HG02884 (cell line): ENCODE data around the gene CR1L.
A peak's percentile ranks its signal among the peaks of the same experiment; 100 is the strongest.
"Not testable (repeated sequence)": the region's sequence is repeated elsewhere in the genome, so short reads cannot be mapped to it uniquely, and the experiment has no call there.

Source experiments
- ATAC-seq: cut with Tn5 transposase; IDR thresholded peaks from one replicate; pipeline ENCODE4 v1.9.1; 2021; ENCODE audit warnings: mild to moderate bottlenecking, moderate library complexity; ENCODE audit not compliant: unreplicated experiment

CR1L gene

DNA sequence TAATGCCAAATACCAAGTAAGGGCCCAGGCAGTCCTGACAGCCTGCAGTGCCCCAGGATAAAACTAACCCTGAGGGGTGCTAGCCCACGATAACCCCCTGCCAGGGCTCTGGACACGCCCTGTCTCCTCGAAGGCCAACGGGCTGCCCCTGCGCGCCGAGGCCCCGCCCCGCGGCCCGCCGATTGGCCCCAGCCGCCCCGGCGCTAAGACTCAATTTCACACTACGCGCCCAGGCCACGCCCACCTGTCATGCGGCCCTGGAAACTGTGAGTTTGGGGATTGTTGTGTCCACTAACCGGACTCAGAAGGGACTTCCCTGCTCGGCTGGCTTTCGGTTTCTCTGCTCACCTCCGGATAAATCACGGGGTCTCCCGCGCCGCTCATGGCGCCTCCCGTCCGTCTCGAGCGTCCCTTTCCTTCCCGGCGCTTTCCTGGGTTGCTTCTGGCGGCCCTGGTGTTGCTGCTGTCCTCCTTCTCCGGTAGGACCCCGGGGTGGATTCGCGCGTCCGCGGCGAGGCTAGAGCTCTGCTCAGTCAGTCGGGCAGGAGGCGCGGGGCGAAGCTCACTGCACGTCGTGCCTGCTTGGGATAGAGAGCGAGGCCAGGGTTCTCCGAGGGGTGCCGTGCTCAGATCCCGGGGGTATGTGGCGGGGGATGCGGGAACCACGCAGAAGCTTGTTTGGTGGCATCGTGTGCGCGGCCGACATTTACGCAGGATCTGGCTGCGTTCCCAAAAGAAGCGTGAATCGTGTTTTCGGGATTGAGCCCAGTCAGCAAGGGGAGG lies at the start of gene CR1L:
Gene CR1L (plus strand): TSS at position 282 of the 783 bp plus-strand sequence. CDS start 101 bp downstream, at position 383.
- ATAC-seq: peak; percentile 92

DNA sequence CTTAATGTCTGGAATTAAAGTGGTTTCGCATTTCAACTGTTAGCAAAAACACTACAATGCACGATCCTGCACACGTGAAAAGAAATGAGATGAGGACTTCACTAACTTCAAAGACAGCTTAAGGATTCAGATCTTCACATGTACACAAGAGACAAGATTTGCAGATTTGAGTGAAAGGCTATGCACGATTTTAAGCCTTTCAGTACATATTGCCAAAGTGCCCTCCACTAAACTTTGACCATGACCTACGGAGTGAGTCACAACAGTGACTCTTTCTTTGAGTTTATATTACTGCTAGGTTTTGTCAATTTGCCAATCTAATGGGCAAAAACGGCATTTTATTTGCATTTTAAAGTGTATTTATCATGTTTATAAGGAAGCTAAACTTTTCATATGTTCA lies 41.2 kb upstream of the CR1L start:
- ATAC-seq: no peak

DNA sequence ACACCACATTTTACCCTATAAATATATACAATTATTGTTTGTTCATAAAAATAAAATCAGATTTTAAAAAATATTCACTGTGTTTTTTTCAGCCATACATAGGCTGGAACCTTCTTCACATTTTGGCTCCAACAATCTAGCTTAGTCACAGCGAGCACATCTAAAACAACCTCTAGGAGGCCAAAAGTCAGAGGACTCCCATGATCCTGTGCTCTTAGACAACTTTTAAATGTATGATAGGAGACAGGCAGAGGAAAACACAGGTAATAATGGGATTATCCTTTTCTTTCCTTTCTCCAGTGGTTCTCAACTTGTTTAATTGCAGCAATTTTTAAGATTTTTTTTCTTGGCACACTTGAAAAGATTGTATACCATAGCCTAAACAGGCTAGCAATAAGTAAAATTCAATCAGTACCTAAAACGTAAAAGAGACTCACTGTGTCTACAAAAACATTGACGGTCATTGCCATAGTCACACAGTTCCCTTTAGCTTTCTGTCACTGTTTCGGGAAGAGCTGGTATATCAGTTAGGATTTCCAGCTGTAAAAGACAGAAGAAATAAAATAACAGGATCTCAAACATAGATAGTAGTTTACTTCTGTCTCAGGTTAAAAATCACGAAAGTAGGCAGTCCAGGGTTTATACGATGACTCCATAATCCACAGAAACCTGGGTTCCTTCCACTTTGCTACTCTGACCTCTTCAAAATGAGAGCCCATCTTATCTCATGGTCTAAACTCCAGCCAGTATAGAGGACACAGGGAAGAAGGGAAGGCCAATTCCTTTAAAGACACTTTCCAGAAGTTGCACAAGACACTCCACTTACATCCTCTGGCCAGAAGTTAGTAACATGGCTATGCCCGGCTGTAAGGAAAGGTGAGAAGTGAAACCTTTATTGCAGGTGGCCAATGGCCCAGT lies 39.2 kb upstream of the CR1L start:
- no peak for ATAC-seq

DNA sequence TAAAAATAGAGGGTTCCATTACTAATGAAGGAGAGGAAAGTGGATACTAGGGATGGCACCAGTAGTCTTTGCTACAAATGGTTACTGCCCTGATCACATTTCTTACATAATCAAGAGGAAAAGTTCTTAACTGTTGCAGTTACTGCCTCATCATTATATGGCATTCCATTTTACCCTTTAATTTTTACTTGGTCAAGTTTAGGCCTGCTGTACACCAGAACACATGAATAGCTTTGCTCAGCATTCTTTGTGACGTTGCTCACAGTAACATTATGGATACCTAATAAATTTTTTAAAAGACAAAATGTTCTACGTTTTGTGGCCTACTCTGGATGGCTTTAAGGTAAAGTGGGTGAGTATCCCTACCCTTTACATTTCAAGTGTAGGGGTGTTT lies 38.6 kb upstream of the CR1L start:
- no peak for ATAC-seq

DNA sequence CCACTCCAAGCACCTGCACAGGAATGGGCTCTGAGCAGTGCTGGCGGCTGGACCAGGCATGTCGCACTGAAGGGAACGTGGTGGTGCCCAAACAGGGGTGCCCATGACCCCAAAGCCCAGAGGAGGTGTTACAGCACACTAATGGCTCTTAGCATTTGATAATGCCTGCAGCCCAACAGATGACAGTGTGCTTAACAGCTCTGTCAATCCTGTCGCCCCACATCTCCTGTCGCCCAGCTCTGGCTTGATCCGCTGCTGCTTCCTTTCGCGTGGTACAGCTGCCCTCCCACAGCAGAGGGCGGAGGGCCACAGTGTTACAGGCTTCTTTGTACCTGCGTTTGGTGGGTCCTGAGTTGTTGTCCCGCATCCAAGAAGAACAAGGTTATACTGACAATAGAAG lies 32.2 kb upstream of the CR1L start:
- no peak for ATAC-seq

DNA sequence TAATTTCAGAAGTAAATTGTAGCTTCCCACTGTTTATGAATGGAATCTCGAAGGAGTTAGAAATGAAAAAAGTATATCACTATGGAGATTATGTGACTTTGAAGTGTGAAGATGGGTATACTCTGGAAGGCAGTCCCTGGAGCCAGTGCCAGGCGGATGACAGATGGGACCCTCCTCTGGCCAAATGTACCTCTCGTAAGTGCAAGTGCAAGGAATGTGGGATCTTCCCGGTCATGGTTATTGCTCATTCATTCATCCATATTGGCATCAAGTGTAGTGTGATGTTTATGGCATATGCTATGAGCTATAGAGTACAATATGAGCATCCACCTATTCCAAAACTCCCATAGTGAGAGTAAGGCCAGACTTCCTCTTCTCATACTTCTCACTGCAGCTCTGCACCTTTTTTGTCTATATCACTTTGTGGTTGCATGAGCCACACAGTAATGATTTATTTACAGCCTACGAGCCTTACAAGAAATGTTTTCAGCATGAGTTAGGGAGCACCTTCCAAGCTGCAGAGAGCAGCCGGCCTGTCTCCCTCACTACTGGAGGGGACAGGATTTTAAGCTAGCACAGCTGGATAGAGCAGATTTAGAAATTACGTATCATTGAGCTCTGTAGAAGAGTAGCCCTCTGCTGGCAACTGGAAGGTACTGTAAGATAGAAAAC lies 24.9 kb upstream of the CR1L start:
- peak; percentile 94 for ATAC-seq

DNA sequence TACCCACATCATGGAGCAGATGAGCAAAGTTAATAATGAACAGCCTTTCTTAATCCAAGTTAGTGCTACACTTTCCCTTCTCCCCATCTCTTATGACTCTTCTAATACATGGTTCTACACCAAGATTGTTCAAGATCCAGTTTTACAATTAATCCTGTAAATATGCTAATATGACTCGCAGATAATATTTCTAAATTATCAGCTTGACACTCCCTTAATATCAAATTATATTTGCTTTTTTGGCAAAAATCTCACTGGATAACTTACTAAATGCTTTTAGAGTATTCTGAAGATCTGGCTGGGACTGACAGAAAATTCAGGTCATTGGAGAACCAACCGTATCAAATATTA lies 24.4 kb upstream of the CR1L start:
- ATAC-seq: no peak

DNA sequence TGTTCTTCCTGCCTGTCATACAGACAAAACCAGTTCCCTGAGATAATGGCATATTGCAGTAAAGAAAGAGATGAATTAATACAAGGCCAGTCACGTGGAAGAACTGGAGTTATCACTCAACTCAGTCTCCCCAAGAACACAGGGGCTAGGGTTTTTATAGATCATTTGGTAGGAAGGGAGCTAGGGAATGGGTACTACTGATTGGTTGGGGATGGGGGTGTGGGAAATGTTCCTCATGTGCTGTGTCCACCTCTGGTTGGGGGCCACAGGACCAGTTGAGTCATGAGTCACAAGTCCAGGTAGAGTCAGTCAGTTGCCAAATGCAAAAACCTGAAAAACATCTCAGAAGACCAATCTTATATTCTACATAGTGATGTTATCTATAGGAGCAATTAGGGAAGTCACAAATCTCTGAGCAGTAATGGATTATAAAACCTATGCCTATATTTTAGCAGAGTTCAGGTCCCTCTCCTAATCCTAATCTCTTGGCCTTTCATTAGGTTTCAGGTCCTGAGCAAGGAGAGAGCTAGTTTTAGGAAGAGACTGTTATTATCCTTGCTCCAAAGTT lies 19.3 kb upstream of the CR1L start:
- not testable (repeated sequence) for ATAC-seq

DNA sequence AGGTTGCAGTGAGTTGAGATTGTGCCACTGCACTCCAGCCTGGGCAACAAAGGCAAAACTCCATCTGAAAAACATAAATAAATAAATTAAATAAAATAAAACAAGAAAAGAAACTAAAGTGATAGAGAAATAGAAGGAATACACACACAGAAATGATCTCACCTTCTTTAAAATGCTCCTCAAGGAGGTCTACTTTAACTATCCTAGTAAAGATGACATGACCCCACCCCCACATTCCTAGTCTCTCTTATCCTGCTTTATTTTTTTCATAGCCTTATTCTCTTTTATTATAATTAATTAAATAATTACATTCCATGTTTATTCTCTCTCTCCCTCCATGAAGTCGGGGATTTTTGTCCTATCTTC lies 18.0 kb upstream of the CR1L start:
- ATAC-seq: no peak

DNA sequence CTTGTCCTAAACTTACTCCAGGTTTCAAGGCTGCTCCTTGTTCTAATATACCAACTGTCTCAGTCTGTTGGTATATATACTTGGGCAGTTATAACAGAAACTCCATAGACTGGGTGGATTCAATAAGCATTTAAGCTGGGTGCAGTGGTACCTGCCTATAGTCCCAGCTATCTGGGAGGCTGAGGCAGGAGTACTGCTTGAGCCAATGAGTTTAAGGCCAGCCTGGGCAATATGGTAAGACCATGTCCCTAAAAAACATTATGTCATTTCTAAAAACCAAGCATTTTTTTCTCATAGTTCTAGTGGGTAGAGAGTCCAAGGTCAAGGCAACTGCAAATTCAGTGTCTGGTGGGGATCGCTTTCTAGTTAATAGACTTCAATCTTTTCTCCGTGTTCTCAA lies 17.4 kb upstream of the CR1L start:
- no peak for ATAC-seq

DNA sequence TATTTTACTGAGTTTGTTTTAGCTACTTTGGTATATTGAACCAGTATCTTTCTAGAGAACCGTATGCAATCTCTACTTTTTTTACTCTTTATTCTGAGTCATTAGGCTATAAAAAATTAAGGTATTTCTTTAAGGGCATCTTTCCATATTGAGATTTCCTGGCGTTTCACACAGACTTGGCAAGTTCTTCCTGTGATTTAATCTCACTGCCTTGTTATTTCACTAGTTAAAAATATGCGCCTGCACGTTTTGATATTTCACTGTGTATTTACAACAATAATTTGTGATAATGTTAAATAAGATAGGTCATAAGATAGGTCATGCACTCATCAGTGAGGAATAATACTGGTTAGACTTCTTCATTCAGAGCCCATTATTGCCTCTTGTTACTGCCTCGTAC lies 16.2 kb upstream of the CR1L start:
- no peak for ATAC-seq

DNA sequence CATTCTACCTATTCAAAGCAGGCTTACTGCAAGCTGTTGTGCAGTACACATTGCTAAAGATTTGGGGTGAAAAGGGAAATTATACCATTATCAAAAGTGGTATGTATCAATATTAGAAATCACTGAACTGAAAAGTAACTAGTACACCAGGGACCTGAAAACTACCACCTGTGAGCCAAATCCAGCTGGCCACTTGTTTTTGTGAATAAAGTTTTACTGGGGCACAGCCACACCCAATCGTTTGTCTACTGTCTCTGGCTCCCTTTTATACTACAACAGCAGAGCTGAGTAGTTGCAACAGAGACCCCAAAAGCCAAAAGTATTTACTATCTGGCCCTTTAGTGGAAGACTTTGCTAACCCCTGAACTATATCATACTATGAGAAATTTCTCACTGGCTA lies 13.8 kb upstream of the CR1L start:
- ATAC-seq: no peak

DNA sequence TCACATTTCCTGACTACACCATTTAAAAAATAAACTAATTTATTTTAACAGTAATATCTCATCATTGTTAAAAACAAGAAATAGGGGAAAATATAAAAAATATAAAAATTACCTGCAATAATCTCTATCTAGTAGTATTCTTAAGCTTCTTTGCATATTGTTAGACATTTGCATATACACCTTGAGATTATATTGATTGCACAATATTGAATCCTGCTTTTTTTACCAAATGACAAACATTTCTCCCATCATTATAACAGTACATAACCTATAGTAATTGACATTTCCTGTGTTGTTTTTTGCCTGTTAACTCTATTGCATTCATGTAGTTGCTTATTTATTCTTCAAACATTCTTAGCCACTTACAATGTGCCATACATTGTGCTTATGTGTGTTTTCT lies 11.7 kb upstream of the CR1L start:
- no peak for ATAC-seq

DNA sequence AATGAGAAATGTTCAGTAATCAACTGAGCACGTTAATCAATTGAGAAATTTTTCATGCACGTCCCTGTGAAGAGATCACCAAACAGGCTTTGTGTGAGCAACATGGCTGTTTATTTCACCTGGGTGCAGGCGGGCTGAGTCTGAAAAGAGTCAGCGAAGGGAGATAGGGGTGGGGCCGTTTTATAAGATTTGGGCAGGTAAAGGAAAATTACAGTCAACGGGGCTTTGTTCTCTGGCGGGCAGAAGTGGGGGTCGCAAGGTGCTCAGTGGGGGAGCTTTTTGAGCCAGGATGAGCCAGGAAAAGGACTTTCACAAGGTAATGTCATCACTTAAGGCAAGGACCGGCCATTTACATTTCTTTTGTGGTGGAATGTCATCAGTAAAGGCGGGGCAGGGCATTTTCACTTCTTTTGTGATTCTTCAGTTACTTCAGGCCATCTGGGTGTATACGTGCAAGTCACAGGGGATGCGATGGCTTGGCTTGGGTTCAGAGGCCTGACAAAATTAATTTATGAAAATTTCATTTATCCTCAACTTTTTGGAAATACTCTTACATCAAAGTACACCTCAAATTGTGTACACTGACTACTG lies 11.1 kb upstream of the CR1L start:
- ATAC-seq: not testable (repeated sequence)

DNA sequence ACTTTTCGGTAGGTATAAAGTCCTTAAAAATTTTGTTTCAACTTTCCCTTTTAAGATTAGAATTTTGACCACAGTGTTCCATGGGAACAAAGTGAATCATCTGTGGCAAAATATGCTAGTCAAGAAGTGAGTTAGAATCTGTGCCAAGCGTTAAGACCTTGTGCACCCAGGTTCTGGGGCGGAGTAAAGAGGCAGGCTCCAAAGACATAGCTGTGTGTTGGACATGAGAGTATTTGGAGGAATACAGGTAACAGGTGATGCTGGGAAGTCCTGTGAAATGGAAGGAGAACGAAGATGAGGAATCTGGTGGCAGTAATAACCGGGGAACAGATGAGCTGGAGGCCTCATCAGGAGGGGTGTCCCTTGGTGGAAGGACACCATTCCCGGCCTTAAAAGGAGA lies 10.6 kb upstream of the CR1L start:
- ATAC-seq: not testable (repeated sequence)

DNA sequence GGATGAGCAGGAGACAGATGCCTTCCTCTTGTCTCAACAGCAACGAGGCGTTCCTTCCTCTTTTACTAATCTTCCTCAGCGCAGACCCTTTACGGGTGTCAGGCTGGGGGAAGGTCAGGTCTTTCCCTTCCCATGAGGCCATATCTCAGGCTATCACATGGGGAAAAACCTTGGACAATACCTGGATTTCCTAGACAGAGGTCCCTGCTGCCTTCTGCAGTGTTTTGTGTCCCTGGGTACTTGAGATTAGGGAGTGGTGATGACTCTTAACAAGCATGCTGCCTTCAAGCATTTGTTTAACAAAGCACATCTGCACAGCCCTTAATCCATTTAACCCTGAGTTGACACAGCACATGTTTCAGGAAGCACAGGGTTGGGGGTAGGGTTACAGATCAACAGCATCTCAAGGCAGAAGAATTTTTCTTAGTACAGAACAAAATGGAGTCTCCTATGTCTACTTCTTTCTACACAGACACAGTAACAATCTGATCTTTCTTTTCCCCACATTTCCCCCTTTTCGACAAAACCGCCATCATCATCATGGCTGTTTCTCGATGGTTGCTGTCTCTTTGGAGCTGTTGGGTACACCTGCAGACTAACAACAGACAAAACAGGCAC lies 9.3 kb upstream of the CR1L start:
- not testable (repeated sequence) for ATAC-seq

DNA sequence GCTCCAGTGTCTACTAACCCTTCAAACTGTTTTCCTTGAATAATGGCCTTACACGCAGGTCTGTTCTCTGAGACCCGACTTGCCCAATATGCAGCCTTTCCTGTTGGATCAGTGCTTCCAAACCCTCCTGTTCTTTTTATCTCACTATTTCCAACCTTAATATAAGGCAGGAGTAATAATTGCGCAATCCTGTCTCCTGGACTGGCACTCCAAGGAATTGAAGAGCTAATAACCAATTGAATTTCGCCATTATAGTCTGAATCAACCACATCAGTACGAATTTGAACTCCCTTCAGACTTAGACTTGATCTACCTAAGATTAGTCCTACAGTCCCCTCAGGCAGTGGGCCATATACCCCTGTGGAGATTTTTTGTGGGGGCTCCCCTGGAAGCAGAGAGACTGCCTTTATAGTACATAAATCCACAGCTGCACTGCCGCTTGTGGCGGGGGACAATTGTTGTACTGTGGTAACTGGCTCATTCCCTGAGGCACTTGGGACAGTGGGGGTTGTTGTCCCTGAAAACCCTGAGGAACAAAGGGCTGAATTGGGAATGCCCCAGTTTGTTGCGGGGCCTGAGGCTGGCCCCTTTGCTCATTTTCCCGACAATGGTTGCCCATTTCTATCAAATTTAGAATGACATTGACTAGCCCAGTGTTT lies 6.3 kb upstream of the CR1L start:
- ATAC-seq: not testable (repeated sequence)

DNA sequence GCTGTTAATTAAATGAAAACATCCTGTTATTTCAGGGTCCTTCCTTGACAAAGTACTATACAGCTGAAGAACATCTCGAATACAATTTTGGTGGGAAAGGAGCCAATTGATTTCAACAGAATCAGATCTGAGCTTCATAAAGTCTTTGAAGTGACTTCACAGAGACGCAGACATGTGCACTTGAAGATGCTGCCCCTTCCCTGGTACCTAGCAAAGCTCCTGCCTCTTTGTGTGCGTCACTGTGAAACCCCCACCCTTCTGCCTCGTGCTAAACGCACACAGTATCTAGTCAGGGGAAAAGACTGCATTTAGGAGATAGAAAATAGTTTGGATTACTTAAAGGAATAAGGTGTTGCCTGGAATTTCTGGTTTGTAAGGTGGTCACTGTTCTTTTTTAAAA lies 5.6 kb upstream of the CR1L start:
- ATAC-seq: not testable (repeated sequence)

DNA sequence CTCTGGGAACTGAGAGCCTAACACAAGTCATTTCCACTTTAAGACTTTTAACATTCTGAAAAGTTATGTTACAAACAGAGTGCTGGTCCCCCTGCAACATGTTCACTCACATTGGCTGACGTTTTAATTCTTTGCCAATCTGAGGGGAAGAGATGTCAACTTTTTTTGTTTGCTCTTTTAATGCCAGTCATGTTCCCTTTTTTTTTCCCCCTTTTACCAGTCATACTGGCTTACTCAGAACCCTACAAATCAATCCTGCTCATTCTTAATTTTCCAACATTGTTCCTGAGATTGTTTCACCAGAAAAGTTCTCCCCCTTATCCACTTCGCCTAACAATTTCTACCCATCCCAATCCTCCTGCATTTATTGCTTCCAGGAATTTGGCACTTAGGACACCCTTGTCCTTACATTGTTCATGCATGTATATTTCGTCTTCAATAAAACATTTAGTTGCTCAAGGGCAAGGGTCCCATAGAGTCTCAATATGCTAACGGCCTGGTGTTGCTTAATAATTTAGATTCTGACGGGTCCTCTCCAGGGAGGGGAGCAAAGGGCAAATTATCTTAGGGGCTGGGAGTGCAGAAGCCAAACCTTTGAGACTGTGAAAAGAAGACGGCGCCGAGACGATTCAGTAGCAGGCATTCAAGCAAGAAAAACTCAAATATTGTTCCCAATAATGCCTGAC lies 624 bp upstream of the CR1L start:
- peak; percentile 9 for ATAC-seq
